Upper lobe of left lung (tissue), 6 donors: ENCODE results near the gene PGR. TPM values are rescaled to one million over a fixed set of nuclear protein-coding genes. Genes with fewer than 3 reads are reported as not detected.

Experiments
- ATAC-seq, 2 donors: fragments of 200-7000 bp; cut with Tn5 transposase; one replicate each; pipeline ENCODE4 v1.9.1; 2022; ENCODE audit warnings: mild to moderate bottlenecking in 2 of 2, moderate library complexity in 2 of 2; ENCODE audit not compliant: low FRiP score in 2 of 2
- DNase-seq, 2 donors: peaks; one replicate each; pipeline ENCODE4 v3.0.0-alpha.2; 2019 to 2020
- H3K27ac ChIP-seq, 4 donors: fragments of 200-600 bp; sonication (generic); one replicate each; pipeline ENCODE4 v1.5.1; 2016 to 2019
- H3K27me3 ChIP-seq, 4 donors: fragments of 200-600 bp; sonication (generic); one replicate each; pipeline ENCODE4 v1.5.1; 2017 to 2019
- H3K36me3 ChIP-seq, 4 donors: fragments of 200-600 bp; sonication (generic); one replicate each; pipeline ENCODE4 v1.5.1; 2016 to 2019
- H3K4me1 ChIP-seq, 4 donors: fragments of 200-600 bp; sonication (generic); one replicate each; pipeline ENCODE4 v1.5.1; 2018 to 2019
- H3K4me3 ChIP-seq, 4 donors: fragments of 200-600 bp; sonication (generic); one replicate each; pipeline ENCODE4 v1.5.1; 2017 to 2019; ENCODE audit warnings: mild to moderate bottlenecking in 2 of 4, moderate library complexity in 1 of 4
- H3K9me3 ChIP-seq, 4 donors: fragments of 200-600 bp; sonication (generic); one replicate each; pipeline ENCODE4 v1.5.1; 2018 to 2019
- EP300 ChIP-seq, 4 donors: sonication (generic); formaldehyde crosslinking; IDR thresholded peaks; one replicate each; pipeline ENCODE4 v1.5.1; 2017; ENCODE audit warnings: antibody characterized with exemption in 4 of 4, control low read depth in 2 of 4
- POLR2A ChIP-seq, 4 donors: fragments of 450-650 bp; IDR thresholded peaks; one replicate each; pipeline ENCODE4 v1.5.1; 2016 to 2017; ENCODE audit warnings: antibody characterized with exemption in 4 of 4, mild to moderate bottlenecking in 2 of 4
- POLR2AphosphoS5 ChIP-seq, 2 donors: sonication (generic); formaldehyde crosslinking; IDR thresholded peaks; one replicate each; pipeline ENCODE4 v1.5.1; 2017; ENCODE audit warnings: antibody characterized with exemption in 2 of 2
- WGBS, 2 donors: methylation state at CpG; one replicate each; pipeline ENCODE4 v1.1.5; 2017 to 2018; 5-methylcytosine and 5-hydroxymethylcytosine counted together
- total RNA-seq, 6 donors: library from RNA; depleted of rRNA in 4 of 6; stranded (reverse); fragments of >200 nt in 4 of 6; gene quantifications; one replicate each; pipeline versions ENCODE4 v1.1.0 to v1.2.1, GENCODE V29; 2016 to 2021
- TF ChIP-seq, protein P1 (sequence below), 6 experiments: fragments of 450-650 bp in 4 of 6; fragments of 200-600 bp in 2 of 6; sonication (generic) in 2 of 6; IDR thresholded peaks; one replicate each; pipeline ENCODE4 v1.5.1; 2016 to 2019; ENCODE audit warnings: antibody characterized with exemption in 6 of 6
- donor health status: DM: no; HTN: no; CAD: no; lungs with moderate emphysema.
- donor health status: DM: no; HTN: yes; CAD: no; lungs with severe emphysema.

The PGR gene
- total RNA-seq, 6 donors from 2014 or later: 0.94 to 4.2 (median 2.3) TPM

DNA sequence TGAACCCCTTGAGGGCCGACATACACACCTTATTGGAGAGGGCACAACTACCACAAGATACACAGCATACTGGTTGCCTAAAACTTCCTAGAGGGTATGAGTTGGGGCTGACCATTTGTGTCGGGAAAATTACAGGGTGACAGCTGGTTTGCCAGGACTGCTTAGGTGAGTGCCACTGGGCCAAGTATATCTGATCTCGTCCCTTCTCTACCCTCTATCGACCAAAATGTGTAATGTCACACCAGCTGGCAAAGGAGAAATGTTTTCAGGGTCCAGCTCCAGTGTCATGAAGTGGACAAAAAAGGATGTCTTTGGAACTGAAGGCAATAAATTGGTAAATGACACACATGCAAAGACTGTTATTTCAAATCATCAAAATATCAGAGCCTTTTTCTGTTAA is 126.1 kb downstream of the PGR start:
- H3K36me3 ChIP-seq: no peaks in the 10 kb centered on the region
- H3K27me3 ChIP-seq: no peaks in the 10 kb centered on the region
- no peaks in the 10 kb centered on the region for H3K4me1 ChIP-seq
- H3K9me3 ChIP-seq: no peaks in the 10 kb centered on the region
- no peak for TF ChIP-seq POLR2AphosphoS5 (IDR thresholded peaks at IDR 0.05)
- no peak for TF ChIP-seq POLR2A (IDR thresholded peaks at IDR 0.05)
- TF ChIP-seq EP300 (IDR thresholded peaks at IDR 0.05): no peak
- TF ChIP-seq, protein P1, sequence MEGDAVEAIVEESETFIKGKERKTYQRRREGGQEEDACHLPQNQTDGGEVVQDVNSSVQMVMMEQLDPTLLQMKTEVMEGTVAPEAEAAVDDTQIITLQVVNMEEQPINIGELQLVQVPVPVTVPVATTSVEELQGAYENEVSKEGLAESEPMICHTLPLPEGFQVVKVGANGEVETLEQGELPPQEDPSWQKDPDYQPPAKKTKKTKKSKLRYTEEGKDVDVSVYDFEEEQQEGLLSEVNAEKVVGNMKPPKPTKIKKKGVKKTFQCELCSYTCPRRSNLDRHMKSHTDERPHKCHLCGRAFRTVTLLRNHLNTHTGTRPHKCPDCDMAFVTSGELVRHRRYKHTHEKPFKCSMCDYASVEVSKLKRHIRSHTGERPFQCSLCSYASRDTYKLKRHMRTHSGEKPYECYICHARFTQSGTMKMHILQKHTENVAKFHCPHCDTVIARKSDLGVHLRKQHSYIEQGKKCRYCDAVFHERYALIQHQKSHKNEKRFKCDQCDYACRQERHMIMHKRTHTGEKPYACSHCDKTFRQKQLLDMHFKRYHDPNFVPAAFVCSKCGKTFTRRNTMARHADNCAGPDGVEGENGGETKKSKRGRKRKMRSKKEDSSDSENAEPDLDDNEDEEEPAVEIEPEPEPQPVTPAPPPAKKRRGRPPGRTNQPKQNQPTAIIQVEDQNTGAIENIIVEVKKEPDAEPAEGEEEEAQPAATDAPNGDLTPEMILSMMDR (IDR thresholded peaks at IDR 0.05): no peak
- no peak for ATAC-seq
- H3K27ac ChIP-seq: no peak overlapping the region
- 77 to 85% methylated on average over 4 of the region's 4 CpGs for WGBS, 2 donors
- H3K4me3 ChIP-seq: no peak overlapping the region
- no peak for DNase-seq

DNA sequence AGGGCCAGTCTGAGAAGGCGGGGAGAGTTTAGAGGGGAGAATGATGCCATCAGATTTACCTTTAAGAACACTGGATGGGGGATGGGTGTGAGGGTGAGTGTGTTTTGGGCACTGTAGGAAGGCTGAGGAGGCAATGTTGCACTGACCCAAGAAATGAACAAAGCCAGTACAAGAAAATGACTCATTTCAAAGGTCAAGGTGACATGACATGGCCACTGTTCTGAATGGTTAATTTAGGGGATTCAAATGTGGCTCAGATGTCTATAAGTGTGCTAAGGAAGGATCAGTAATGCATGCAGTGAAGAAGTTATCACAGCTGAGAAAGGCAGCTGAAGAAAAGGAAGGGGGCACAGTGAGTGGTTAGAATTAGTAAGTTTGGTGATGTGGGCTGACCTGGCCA is 129.9 kb downstream of the PGR start:
- H3K4me1 ChIP-seq: no peaks in the 10 kb centered on the region
- H3K4me3 ChIP-seq: no peak overlapping the region
- no peak for DNase-seq
- no peaks in the 10 kb centered on the region for H3K27me3 ChIP-seq
- TF ChIP-seq, protein P1 (IDR thresholded peaks at IDR 0.05): no peak
- TF ChIP-seq POLR2AphosphoS5 (IDR thresholded peaks at IDR 0.05): no peak
- TF ChIP-seq EP300 (IDR thresholded peaks at IDR 0.05): no peak
- no peak for TF ChIP-seq POLR2A (IDR thresholded peaks at IDR 0.05)
- H3K9me3 ChIP-seq: no peaks in the 10 kb centered on the region
- H3K36me3 ChIP-seq: no peaks in the 10 kb centered on the region
- WGBS, 2 donors: 82 to 86% methylated on average over 1 of the region's 1 CpG
- no peak overlapping the region for H3K27ac ChIP-seq
- ATAC-seq: no peak

DNA sequence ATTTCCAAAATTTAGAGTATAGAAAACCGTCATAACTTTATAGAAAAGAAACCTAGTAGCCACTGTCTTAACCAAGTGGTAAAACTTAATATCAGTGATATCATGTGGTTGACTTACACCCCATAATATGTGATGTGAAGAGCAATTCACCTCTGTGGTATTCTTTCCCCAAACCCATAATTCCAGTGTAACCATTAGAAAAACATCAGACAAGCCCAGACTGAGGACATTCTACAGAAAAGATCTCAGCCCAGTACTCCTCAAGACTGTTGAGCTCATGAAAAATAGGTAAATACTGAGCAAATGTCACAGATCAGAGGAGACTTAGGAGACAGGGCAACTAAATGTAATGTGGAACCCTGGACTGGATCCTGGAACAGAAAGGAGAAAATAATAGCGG is 134.6 kb downstream of the PGR start:
- Histone ChIP-seq H3K4me1 (no peaks in the 10 kb centered on the region), H3K4me3 (no peak overlapping the region), H3K9me3 (no peaks in the 10 kb centered on the region), H3K36me3 (no peaks in the 10 kb centered on the region), H3K27me3 (no peaks in the 10 kb centered on the region), H3K27ac (no peak overlapping the region)
- TF ChIP-seq POLR2AphosphoS5 (IDR thresholded peaks at IDR 0.05): no peak
- TF ChIP-seq EP300 (IDR thresholded peaks at IDR 0.05): no peak
- TF ChIP-seq, protein P1 (IDR thresholded peaks at IDR 0.05): no peak
- TF ChIP-seq POLR2A (IDR thresholded peaks at IDR 0.05): no peak
- DNase-seq (no peak), ATAC-seq (no peak)
- 97% methylated on average over 2 of the region's 2 CpGs for WGBS, 2 donors

DNA sequence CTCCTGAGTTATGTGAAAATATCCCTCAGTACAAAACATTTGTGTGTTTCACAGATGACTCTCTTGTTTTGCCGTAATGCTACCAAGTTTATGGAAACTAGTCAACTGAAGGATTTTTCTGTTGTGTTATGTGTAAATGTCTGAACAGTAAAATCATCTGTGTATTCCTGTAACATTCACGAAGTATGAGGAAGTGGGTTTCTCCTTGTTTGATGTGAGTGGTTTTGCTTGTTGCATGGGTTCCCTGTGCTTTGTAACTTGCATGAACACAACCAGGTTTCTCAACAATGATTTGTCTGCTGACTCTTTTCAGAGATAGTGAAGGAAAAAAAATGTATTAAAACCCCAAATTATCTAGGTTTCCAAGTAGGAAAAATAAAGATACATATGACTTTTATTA is 138.1 kb downstream of the PGR start:
- DNase-seq (no peak), ATAC-seq (no peak)
- Histone ChIP-seq H3K4me3 (no peak overlapping the region), H3K4me1 (no peaks in the 10 kb centered on the region), H3K36me3 (no peaks in the 10 kb centered on the region), H3K9me3 (no peaks in the 10 kb centered on the region), H3K27ac (no peak overlapping the region), H3K27me3 (no peaks in the 10 kb centered on the region)
- TF ChIP-seq POLR2A (IDR thresholded peaks at IDR 0.05) (no peak), POLR2AphosphoS5 (IDR thresholded peaks at IDR 0.05) (no peak), EP300 (IDR thresholded peaks at IDR 0.05) (no peak)
- TF ChIP-seq, protein P1 (IDR thresholded peaks at IDR 0.05): no peak
- 54 to 64% methylated on average over 2 of the region's 2 CpGs for WGBS, 2 donors

DNA sequence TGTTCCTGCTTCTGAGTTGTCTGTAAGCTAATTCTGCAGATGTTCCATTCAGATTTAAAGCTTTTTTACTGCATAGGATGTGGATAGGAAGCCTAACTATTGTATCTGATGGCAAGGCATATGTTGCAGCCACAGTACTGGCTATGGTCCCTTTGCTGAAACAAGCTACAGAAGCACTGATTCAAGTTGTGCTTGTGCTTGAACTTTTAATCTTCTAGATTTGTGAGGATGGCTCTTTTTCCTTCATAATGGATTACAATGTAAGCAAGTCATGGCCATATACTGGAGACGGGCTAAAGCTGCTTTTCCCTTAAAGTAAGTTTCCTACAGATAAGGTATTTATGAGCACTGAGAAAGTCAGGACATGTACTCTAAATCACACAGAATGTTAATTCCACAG is 138.7 kb downstream of the PGR start:
- TF ChIP-seq EP300 (IDR thresholded peaks at IDR 0.05) (no peak), POLR2A (IDR thresholded peaks at IDR 0.05) (no peak), POLR2AphosphoS5 (IDR thresholded peaks at IDR 0.05) (no peak)
- TF ChIP-seq, protein P1 (IDR thresholded peaks at IDR 0.05): no peak
- H3K36me3 ChIP-seq: no peaks in the 10 kb centered on the region
- DNase-seq (no peak), ATAC-seq (no peak)
- H3K4me1 ChIP-seq: no peaks in the 10 kb centered on the region
- WGBS, 2 donors: 86 to 89% methylated on average over 1 of the region's 1 CpG
- no peak overlapping the region for H3K4me3 ChIP-seq
- H3K27me3 ChIP-seq: no peaks in the 10 kb centered on the region
- H3K27ac ChIP-seq: no peak overlapping the region
- no peaks in the 10 kb centered on the region for H3K9me3 ChIP-seq
